ENCODE results near the gene RBMXL2. TPM values are rescaled to one million over a fixed set of nuclear protein-coding genes. Genes with fewer than 3 reads are reported as not detected.

RBMXL2 gene
- total RNA-seq, 1 donor from 2014 or later, result not detected

Other genes starting within 250 kb of the RBMXL2 start
- gene OR10A5, start 243.3 kb upstream of the RBMXL2 start, total RNA-seq, result not detected
- not detected for gene OR10A2, start 225.9 kb upstream of the RBMXL2 start, total RNA-seq
- gene OR10A4, start 212.4 kb upstream of the RBMXL2 start, total RNA-seq, result not detected
- gene OR2D2, start 196.5 kb upstream of the RBMXL2 start, total RNA-seq, result not detected
- gene OR2D3, start 168.0 kb upstream of the RBMXL2 start, total RNA-seq, result not detected
- gene ZNF215, start 162.6 kb upstream of the RBMXL2 start, total RNA-seq, result 0.17 TPM
- 0.84 TPM for gene ZNF214, start 68.7 kb upstream of the RBMXL2 start, total RNA-seq
- gene NLRP14, start 68.5 kb upstream of the RBMXL2 start, total RNA-seq, result not detected
- 0.15 TPM for gene SYT9, start 162.9 kb downstream of the RBMXL2 start, total RNA-seq

Data from left ventricle myocardium superior (tissue), 1 donor.